ENCODE measurements around the gene PDSS2. TPM values are rescaled to one million over a fixed set of nuclear protein-coding genes. Genes with fewer than 3 reads are reported as not detected.

Gene PDSS2
- polyA plus RNA-seq, 1 of the 3 experiments (the other 2 are of a cell fraction) = 5.6 TPM

DNA sequence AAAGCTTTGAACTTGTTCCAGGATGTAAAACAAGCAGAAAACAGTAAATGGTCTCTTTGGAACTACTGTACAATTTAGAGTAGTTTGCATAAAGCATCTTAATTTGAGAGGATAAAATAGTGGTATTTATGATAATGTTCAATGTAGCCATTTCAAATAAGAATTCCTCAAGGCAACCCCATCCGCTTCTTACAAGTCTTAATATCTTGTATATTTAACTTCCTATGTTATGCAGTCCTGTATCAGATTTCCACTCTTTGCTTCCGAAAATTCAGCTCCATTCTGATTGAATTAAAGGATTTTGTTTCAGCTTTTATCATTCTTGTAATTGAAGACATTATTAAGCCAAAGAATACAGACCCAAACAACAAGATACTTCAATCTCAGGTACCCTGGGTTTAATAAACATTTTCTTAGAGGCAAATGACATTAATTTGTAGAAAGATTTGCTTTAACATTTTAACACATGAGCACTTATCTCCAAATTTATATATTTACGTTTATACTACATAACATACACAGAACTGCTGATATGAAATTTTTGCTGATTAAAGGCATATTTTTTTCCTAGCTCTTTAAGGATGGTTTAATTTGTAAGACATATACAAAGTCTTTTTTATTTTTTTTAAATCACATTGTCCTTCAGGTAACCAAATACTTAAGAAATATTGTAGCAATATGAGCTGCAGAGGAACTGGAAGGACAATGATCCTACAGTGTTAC is 213.0 kb downstream of the PDSS2 start (continued):
- TF ChIP-seq, protein P1, sequence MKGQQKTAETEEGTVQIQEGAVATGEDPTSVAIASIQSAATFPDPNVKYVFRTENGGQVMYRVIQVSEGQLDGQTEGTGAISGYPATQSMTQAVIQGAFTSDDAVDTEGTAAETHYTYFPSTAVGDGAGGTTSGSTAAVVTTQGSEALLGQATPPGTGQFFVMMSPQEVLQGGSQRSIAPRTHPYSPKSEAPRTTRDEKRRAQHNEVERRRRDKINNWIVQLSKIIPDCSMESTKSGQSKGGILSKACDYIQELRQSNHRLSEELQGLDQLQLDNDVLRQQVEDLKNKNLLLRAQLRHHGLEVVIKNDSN (IDR thresholded peaks at IDR 0.05; ENCODE audit: borderline replicate concordance, low read depth) = no peak
- no peak for TF ChIP-seq CHD2 (IDR thresholded peaks at IDR 0.05; ENCODE audit: low read length, partially characterized antibody)

DNA sequence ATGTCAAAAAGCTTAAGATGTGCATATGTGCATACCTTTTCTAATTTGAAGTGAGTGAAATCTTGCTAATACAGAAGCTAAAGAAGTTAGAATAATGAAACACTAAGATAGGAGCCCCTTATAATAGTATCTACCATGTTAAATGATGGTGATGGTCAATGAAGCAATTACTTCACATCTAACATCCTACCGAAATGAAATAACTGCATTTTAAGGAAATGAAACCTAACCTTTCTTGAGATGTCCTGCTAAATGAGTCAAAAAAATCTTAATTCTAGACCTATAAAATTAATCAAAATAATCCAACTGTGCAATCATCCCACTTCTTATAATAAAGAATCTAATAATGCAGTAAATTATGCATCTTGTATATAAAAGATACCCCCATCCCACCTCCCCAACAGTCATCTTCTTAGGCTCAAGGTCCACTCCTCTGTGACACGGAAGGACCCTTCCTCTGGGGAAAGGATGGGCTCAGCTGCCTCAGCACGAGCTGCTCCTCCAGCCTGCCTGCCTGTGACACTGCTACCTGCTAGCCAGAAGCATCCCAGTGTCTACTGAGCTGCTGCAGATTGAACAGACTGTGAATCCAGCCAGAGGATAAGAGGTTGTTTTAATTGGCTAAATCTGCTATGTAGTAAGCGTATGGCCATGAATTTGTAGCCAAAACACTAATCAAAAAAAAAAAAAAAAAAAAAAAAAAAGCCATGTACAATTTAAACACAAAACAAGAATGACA is 214.5 kb downstream of the PDSS2 start:
- Histone ChIP-seq H3K4me2 (no peak overlapping the region), H3K27me3 (ENCODE audit: insufficient read depth) (no peaks in the 10 kb centered on the region), H3K9ac (no peak overlapping the region), H3K79me2 (ENCODE audit: insufficient read depth) (no peaks in the 10 kb centered on the region), H3K9me3 (no peaks in the 10 kb centered on the region), H4K20me1 (ENCODE audit: insufficient read depth) (no peaks in the 10 kb centered on the region), H3F3A (replicated peaks; ENCODE audit: insufficient read depth) (no peaks in the 10 kb centered on the region), H3K4me3 (ENCODE audit: low read depth in 2 of 2, low read length in 1 of 2) (no peak overlapping the region), H3K36me3 (replicated peaks in 1 of 2; ENCODE audit: control insufficient read depth in 1 of 2, insufficient read depth in 2 of 2, low read length in 1 of 2) (no peaks in the 10 kb centered on the region), H2AFZ (ENCODE audit: low read depth) (no peak overlapping the region), H3K27ac (ENCODE audit: low read depth in 2 of 2, low read length in 1 of 2) (no peak overlapping the region), H3K4me1 (ENCODE audit: control insufficient read depth in 1 of 2, insufficient read depth in 2 of 2, low read depth in 1 of 2, low read length in 1 of 2) (peaks cover 0 to 7% of the 10 kb centered on the region in 2 experiments; a peak in 2 of 4 replicates), H3K9me2 (no peaks in the 10 kb centered on the region)
- CTCF ChIA-PET = interaction anchor here (0.5 to 0.6 kb wide), 2 partner anchors 113 to 245 kb away, joined by 3 read pairs; no protein-coding TSS in a partner anchor
- DNase-seq = peak; percentile 22
- TF ChIP-seq, protein P2, sequence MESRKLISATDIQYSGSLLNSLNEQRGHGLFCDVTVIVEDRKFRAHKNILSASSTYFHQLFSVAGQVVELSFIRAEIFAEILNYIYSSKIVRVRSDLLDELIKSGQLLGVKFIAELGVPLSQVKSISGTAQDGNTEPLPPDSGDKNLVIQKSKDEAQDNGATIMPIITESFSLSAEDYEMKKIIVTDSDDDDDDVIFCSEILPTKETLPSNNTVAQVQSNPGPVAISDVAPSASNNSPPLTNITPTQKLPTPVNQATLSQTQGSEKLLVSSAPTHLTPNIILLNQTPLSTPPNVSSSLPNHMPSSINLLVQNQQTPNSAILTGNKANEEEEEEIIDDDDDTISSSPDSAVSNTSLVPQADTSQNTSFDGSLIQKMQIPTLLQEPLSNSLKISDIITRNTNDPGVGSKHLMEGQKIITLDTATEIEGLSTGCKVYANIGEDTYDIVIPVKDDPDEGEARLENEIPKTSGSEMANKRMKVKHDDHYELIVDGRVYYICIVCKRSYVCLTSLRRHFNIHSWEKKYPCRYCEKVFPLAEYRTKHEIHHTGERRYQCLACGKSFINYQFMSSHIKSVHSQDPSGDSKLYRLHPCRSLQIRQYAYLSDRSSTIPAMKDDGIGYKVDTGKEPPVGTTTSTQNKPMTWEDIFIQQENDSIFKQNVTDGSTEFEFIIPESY (IDR thresholded peaks at IDR 0.05; ENCODE audit: borderline replicate concordance, low read depth) = no peak
- TF ChIP-seq CHD2 (IDR thresholded peaks at IDR 0.05; ENCODE audit: low read length, partially characterized antibody) = no peak
- TF ChIP-seq RAD21 (IDR thresholded peaks at IDR 0.05; ENCODE audit: low read length) = no peak
- no peak for TF ChIP-seq JUND (IDR thresholded peaks at IDR 0.05)
- TF ChIP-seq, protein P3, sequence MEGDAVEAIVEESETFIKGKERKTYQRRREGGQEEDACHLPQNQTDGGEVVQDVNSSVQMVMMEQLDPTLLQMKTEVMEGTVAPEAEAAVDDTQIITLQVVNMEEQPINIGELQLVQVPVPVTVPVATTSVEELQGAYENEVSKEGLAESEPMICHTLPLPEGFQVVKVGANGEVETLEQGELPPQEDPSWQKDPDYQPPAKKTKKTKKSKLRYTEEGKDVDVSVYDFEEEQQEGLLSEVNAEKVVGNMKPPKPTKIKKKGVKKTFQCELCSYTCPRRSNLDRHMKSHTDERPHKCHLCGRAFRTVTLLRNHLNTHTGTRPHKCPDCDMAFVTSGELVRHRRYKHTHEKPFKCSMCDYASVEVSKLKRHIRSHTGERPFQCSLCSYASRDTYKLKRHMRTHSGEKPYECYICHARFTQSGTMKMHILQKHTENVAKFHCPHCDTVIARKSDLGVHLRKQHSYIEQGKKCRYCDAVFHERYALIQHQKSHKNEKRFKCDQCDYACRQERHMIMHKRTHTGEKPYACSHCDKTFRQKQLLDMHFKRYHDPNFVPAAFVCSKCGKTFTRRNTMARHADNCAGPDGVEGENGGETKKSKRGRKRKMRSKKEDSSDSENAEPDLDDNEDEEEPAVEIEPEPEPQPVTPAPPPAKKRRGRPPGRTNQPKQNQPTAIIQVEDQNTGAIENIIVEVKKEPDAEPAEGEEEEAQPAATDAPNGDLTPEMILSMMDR (IDR thresholded peaks at IDR 0.05) = no peak
- TF ChIP-seq TEAD4 (IDR thresholded peaks at IDR 0.05; ENCODE audit: borderline replicate concordance, insufficient read depth) = no peak
- TF ChIP-seq TCF12 (IDR thresholded peaks at IDR 0.05) = no peak
- no peak for TF ChIP-seq MAX (IDR thresholded peaks at IDR 0.05; ENCODE audit: low read depth)
- no peak for TF ChIP-seq NRF1 (IDR thresholded peaks at IDR 0.05; ENCODE audit: low read depth, low read length)
- TF ChIP-seq RXRA (IDR thresholded peaks at IDR 0.05; ENCODE audit: borderline replicate concordance, low read depth) = no peak
- TF ChIP-seq GATA2 (CRISPR knock-in tag; IDR thresholded peaks at IDR 0.05) = no peak
- TF ChIP-seq EZH2phosphoT487 (IDR thresholded peaks at IDR 0.05; ENCODE audit: borderline replicate concordance, low read depth) = no peak
- TF ChIP-seq RFX5 (IDR thresholded peaks at IDR 0.05; ENCODE audit: low read length) = no peak
- POLR2A ChIA-PET = no interaction called here
- WGBS (ENCODE audit: low lambda C conversion rate) = 80% methylated on average over 3 of the region's 4 CpGs
